T-helper 2 cell treated with Interferon-gamma antibody and Interleukin-4, amounts not matched to agents 5 μg/mL and 100 μg/mL, for 36 hours (primary cell): ENCODE measurements around the gene NINL.
"Not testable (repeated sequence)": the region's sequence is repeated elsewhere in the genome, so short reads cannot be mapped to it uniquely, and the experiment has no call there.

Experiments used
- DNase-seq: peaks from one replicate; pipeline ENCODE4 v3.0.0; 2021; ENCODE audit warnings: low spot score
- H3K27ac Mint-ChIP-seq: one replicate; pipeline ENCODE4 v1.8.0; 2021; ENCODE audit warnings: mild to moderate bottlenecking, mixed read lengths
- H3K27me3 Mint-ChIP-seq: one replicate; pipeline ENCODE4 v1.8.0; 2021; ENCODE audit warnings: low read depth, mixed read lengths
- H3K36me3 Mint-ChIP-seq: one replicate; pipeline ENCODE4 v1.8.0; 2021; ENCODE audit warnings: low read depth, mixed read lengths
- H3K4me1 Mint-ChIP-seq: one replicate; pipeline ENCODE4 v1.8.0; 2021; ENCODE audit warnings: low read depth, mixed read lengths
- H3K4me3 Mint-ChIP-seq: one replicate; pipeline ENCODE4 v1.8.0; 2022; ENCODE audit warnings: mild to moderate bottlenecking, moderate library complexity, mixed read lengths
- H3K9me3 Mint-ChIP-seq: one replicate; pipeline ENCODE4 v1.8.0; 2021; ENCODE audit warnings: mixed read lengths

NINL gene

GRCh38 chr20:25606094-25606695 lies 20.9 kb upstream of the NINL start:
- Mint-ChIP-seq H3K27ac (no peak overlapping the region), H3K9me3 (no peaks in the 10 kb centered on the region), H3K4me3 (no peak overlapping the region), H3K36me3 (peaks cover 5% of the 10 kb centered on the region), H3K4me1 (peaks cover 7% of the 10 kb centered on the region), H3K27me3 (no peaks in the 10 kb centered on the region)
- no peak for DNase-seq

- H3K9me3 Mint-ChIP-seq, result no peaks in the 10 kb centered on the region
- no peak for DNase-seq
- H3K36me3 Mint-ChIP-seq, result peaks cover 3% of the 10 kb centered on the region
- no peak overlapping the region for H3K27ac Mint-ChIP-seq
- H3K4me1 Mint-ChIP-seq, result peaks cover 7% of the 10 kb centered on the region
- H3K27me3 Mint-ChIP-seq, result no peaks in the 10 kb centered on the region
- no peak overlapping the region for H3K4me3 Mint-ChIP-seq
These were observed 19.8 kb upstream of the NINL start for GRCh38 chr20:25605148-25605547.

GRCh38 chr20:25604611-25605010 lies 19.3 kb upstream of the NINL start:
- peaks cover under 1% of the 10 kb centered on the region for H3K36me3 Mint-ChIP-seq
- DNase-seq, result no peak
- no peak overlapping the region for H3K4me3 Mint-ChIP-seq
- no peaks in the 10 kb centered on the region for H3K9me3 Mint-ChIP-seq
- H3K27me3 Mint-ChIP-seq, result no peaks in the 10 kb centered on the region
- H3K27ac Mint-ChIP-seq, result no peak overlapping the region
- peaks cover 2% of the 10 kb centered on the region for H3K4me1 Mint-ChIP-seq

- H3K36me3 Mint-ChIP-seq, result not testable (repeated sequence)
- peak; percentile 30 for DNase-seq
These were observed 17.6 kb upstream of the NINL start for GRCh38 chr20:25602914-25603309.

GRCh38 chr20:25602191-25602913 lies 17.0 kb upstream of the NINL start:
- not testable (repeated sequence) for H3K36me3 Mint-ChIP-seq, H3K4me1 Mint-ChIP-seq, H3K4me3 Mint-ChIP-seq, DNase-seq, H3K9me3 Mint-ChIP-seq, H3K27ac Mint-ChIP-seq, H3K27me3 Mint-ChIP-seq

More at GRCh38 chr20:25602914-25603309, 17.6 kb upstream of the NINL start:
- not testable (repeated sequence) for H3K27ac Mint-ChIP-seq, H3K4me3 Mint-ChIP-seq, H3K4me1 Mint-ChIP-seq, H3K9me3 Mint-ChIP-seq, H3K27me3 Mint-ChIP-seq

GRCh38 chr20:25601659-25602058 lies 16.3 kb upstream of the NINL start:
- no peak overlapping the region for H3K27ac Mint-ChIP-seq
- no peaks in the 10 kb centered on the region for H3K4me1 Mint-ChIP-seq
- no peaks in the 10 kb centered on the region for H3K9me3 Mint-ChIP-seq
- DNase-seq, result no peak
- no peak overlapping the region for H3K4me3 Mint-ChIP-seq
- H3K27me3 Mint-ChIP-seq, result no peaks in the 10 kb centered on the region
- no peaks in the 10 kb centered on the region for H3K36me3 Mint-ChIP-seq

GRCh38 chr20:25600632-25601031 lies 15.3 kb upstream of the NINL start:
- H3K27me3 Mint-ChIP-seq, result peaks cover 2% of the 10 kb centered on the region
- DNase-seq, result no peak
- H3K36me3 Mint-ChIP-seq, result no peaks in the 10 kb centered on the region
- no peaks in the 10 kb centered on the region for H3K9me3 Mint-ChIP-seq
- H3K4me1 Mint-ChIP-seq, result no peaks in the 10 kb centered on the region
- no peak overlapping the region for H3K4me3 Mint-ChIP-seq
- no peak overlapping the region for H3K27ac Mint-ChIP-seq

- H3K4me1 Mint-ChIP-seq, result no peaks in the 10 kb centered on the region
- no peaks in the 10 kb centered on the region for H3K36me3 Mint-ChIP-seq
- H3K27me3 Mint-ChIP-seq, result peaks cover 6% of the 10 kb centered on the region
- no peak overlapping the region for H3K4me3 Mint-ChIP-seq
- no peak overlapping the region for H3K27ac Mint-ChIP-seq
- H3K9me3 Mint-ChIP-seq, result no peaks in the 10 kb centered on the region
- no peak for DNase-seq
These were observed 7.0 kb upstream of the NINL start for GRCh38 chr20:25592135-25592852.

GRCh38 chr20:25590778-25591177 lies 5.4 kb upstream of the NINL start:
- not testable (repeated sequence) for H3K4me1 Mint-ChIP-seq, H3K27ac Mint-ChIP-seq, H3K27me3 Mint-ChIP-seq, H3K36me3 Mint-ChIP-seq, H3K4me3 Mint-ChIP-seq, H3K9me3 Mint-ChIP-seq, DNase-seq

- Mint-ChIP-seq H3K27me3 (peaks cover 10% of the 10 kb centered on the region), H3K9me3 (no peaks in the 10 kb centered on the region), H3K4me1 (peaks cover 8% of the 10 kb centered on the region), H3K36me3 (peaks cover 3% of the 10 kb centered on the region), H3K4me3 (no peak overlapping the region), H3K27ac (no peak overlapping the region)
- DNase-seq, result no peak
These were observed 3.2 kb upstream of the NINL start for GRCh38 chr20:25588491-25588890.

- peaks cover 10% of the 10 kb centered on the region for H3K4me1 Mint-ChIP-seq
- H3K36me3 Mint-ChIP-seq, result peaks cover 3% of the 10 kb centered on the region
- peaks cover 7% of the 10 kb centered on the region for H3K27me3 Mint-ChIP-seq
- H3K27ac Mint-ChIP-seq, result no peak overlapping the region
- H3K4me3 Mint-ChIP-seq, result no peak overlapping the region
- DNase-seq, result no peak
- no peaks in the 10 kb centered on the region for H3K9me3 Mint-ChIP-seq
These were observed 2.2 kb upstream of the NINL start for GRCh38 chr20:25587536-25587935.

GRCh38 chr20:25586877-25587276 lies 1.5 kb upstream of the NINL start:
- Mint-ChIP-seq H3K36me3 (peaks cover 3% of the 10 kb centered on the region), H3K4me3 (no peak overlapping the region), H3K4me1 (peaks cover 10% of the 10 kb centered on the region), H3K27ac (no peak overlapping the region), H3K27me3 (peaks cover 7% of the 10 kb centered on the region), H3K9me3 (no peaks in the 10 kb centered on the region)
- no peak for DNase-seq

- not testable (repeated sequence) for H3K9me3 Mint-ChIP-seq, H3K27me3 Mint-ChIP-seq, DNase-seq, H3K36me3 Mint-ChIP-seq
- H3K27ac Mint-ChIP-seq, result peak overlapping the region; percentile 31
- H3K4me1 Mint-ChIP-seq, result peaks cover 10% of the 10 kb centered on the region
- peak overlapping the region; percentile 81 for H3K4me3 Mint-ChIP-seq
These were observed 1.7 kb downstream of the NINL start for GRCh38 chr20:25583607-25584006.

GRCh38 chr20:25580711-25581110 lies 4.6 kb downstream of the NINL start:
- DNase-seq, result no peak
- H3K4me1 Mint-ChIP-seq, result peaks cover 10% of the 10 kb centered on the region
- no peak overlapping the region for H3K27ac Mint-ChIP-seq
- no peak overlapping the region for H3K4me3 Mint-ChIP-seq
- H3K27me3 Mint-ChIP-seq, result peaks cover 7% of the 10 kb centered on the region
- H3K9me3 Mint-ChIP-seq, result no peaks in the 10 kb centered on the region
- H3K36me3 Mint-ChIP-seq, result peaks cover 3% of the 10 kb centered on the region
